Right renal cortex interstitium (tissue), 3 donors: ENCODE results near the gene LCE2C. TPM values are rescaled to one million over a fixed set of nuclear protein-coding genes. Genes with fewer than 3 reads are reported as not detected.

Source experiments
- DNase-seq, 3 donors: peaks; one replicate each; pipeline ENCODE4 v3.0.0-alpha.2; 2013; ENCODE audit warnings: low read depth in 3 of 3, low spot score in 2 of 3
- polyA plus RNA-seq, 3 donors: library from polyadenylated mRNA; unstranded; fragments of 120-200 nt; gene quantifications; one replicate each; pipeline ENCODE4 v1.2.1, GENCODE V29; 2013; ENCODE audit not compliant: insufficient read length in 3 of 3

LCE2C gene
- polyA plus RNA-seq, 3 donors: not detected

DNA sequence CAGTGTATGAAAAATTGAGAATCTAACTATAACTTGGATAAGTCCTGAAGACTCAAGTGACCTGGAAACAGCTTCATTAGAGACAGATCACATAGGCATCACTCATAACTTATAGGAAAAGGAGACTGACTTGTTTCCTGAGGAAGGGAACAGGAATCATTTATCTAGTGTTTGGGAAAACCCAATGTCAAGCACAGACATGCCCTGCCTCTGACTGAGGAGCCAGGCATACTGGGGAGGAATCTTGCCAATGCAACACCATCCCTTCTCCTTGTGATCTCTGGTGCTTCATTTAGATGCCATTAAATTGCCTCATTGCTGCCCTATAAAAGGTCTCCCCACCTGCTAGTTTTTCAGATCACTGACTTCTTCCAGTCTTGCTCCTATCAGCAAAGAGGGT, 43.2 kb downstream of the LCE2C start:
- DNase-seq: no peak

DNA sequence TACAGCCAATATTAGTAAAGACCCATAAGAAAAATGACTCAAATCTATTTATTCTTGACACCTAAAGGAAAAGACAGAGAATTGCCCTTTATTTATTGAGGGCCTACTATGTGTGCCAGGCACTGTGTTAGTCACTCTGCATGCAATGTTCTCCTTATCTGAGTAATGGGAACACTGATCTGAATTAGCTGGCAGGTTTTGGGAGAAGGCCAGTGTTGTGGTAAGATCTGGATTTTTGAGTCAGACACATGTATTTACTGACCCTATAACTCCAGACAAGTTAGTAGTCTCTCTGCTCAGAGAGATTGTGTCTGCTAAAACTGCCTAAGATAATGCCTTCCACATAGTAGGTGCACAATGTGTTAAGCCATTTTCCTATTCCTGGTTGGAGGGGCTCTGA, 50.2 kb downstream of the LCE2C start:
- DNase-seq: no peak

Other genes with a start within 250 kb of the LCE2C start
- gene LCE5A, start 164.5 kb upstream of the LCE2C start, polyA plus RNA-seq: not detected
- gene CRCT1, start 160.8 kb upstream of the LCE2C start, polyA plus RNA-seq: not detected
- gene LCE3E, start 108.5 kb upstream of the LCE2C start, polyA plus RNA-seq: not detected
- gene LCE3D, start 94.8 kb upstream of the LCE2C start, polyA plus RNA-seq: not detected
- not detected for gene LCE3C, start 75.0 kb upstream of the LCE2C start, polyA plus RNA-seq
- gene LCE3B, start 61.5 kb upstream of the LCE2C start, polyA plus RNA-seq: not detected
- not detected for gene LCE3A, start 52.2 kb upstream of the LCE2C start, polyA plus RNA-seq
- gene LCE2D, start 11.9 kb upstream of the LCE2C start, polyA plus RNA-seq: not detected
- gene LCE2B, start 10.8 kb downstream of the LCE2C start, polyA plus RNA-seq: not detected
- not detected for gene LCE2A, start 23.1 kb downstream of the LCE2C start, polyA plus RNA-seq
- not detected for gene LCE4A, start 32.9 kb downstream of the LCE2C start, polyA plus RNA-seq
- not detected for gene KPRP, start 82.7 kb downstream of the LCE2C start, polyA plus RNA-seq
- not detected for gene LCE1F, start 99.9 kb downstream of the LCE2C start, polyA plus RNA-seq
- gene LCE1E, start 111.0 kb downstream of the LCE2C start, polyA plus RNA-seq: not detected
- gene LCE1D, start 121.4 kb downstream of the LCE2C start, polyA plus RNA-seq: not detected
- not detected for gene LCE1C, start 131.4 kb downstream of the LCE2C start, polyA plus RNA-seq
- not detected for gene LCE1B, start 136.7 kb downstream of the LCE2C start, polyA plus RNA-seq
- not detected for gene LCE1A, start 152.2 kb downstream of the LCE2C start, polyA plus RNA-seq
- gene LCE6A, start 167.6 kb downstream of the LCE2C start, polyA plus RNA-seq: not detected
- gene LCE7A, start 184.7 kb downstream of the LCE2C start, polyA plus RNA-seq: not detected
- gene SMCP, start 203.0 kb downstream of the LCE2C start, polyA plus RNA-seq: not detected
- gene IVL, start 233.3 kb downstream of the LCE2C start, polyA plus RNA-seq: under 1 TPM in 2 of 3 donors, not detected in 1; 0.21 to 0.42 TPM